HUDEP-2 (cell line): ENCODE measurements around the gene HDGFL2.
A peak's percentile ranks its signal among the peaks of the same experiment; 100 is the strongest.

ENCODE experiments used
- DNase-seq, 76 experiments: peaks; one replicate each; lab custom pipeline; 2025; ENCODE audit not compliant: unreplicated experiment in 76 of 76; lab: John Stamatoyannopoulos, UW

The HDGFL2 gene

GRCh38 chr19:4464815-4465581, 7.1 kb upstream of the HDGFL2 start:
- no peak for DNase-seq

- DNase-seq, result no peak
Measured at GRCh38 chr19:4467835-4468234, 4.3 kb upstream of the HDGFL2 start.

- peak in 75 of 76 experiments; percentile 96 to 100 (median 100) for DNase-seq
Measured at GRCh38 chr19:4471403-4472173, 509 bp upstream of the HDGFL2 start.

- no peak for DNase-seq
Measured at GRCh38 chr19:4473011-4473762, 1.1 kb downstream of the HDGFL2 start.

- no peak for DNase-seq
Measured at GRCh38 chr19:4473763-4474513, 1.8 kb downstream of the HDGFL2 start.

GRCh38 chr19:4474514-4475022, 2.5 kb downstream of the HDGFL2 start:
- no peak for DNase-seq

- no peak for DNase-seq
Measured at GRCh38 chr19:4477034-4477801, 5.1 kb downstream of the HDGFL2 start.

GRCh38 chr19:4482721-4483364, 10.7 kb downstream of the HDGFL2 start:
- DNase-seq, result no peak

- DNase-seq, result no peak
Measured at GRCh38 chr19:4483385-4483784, 11.3 kb downstream of the HDGFL2 start.

GRCh38 chr19:4487572-4487971, 15.5 kb downstream of the HDGFL2 start:
- no peak for DNase-seq

- no peak for DNase-seq
Measured at GRCh38 chr19:4488496-4488895, 16.4 kb downstream of the HDGFL2 start.

- DNase-seq, result no peak
Measured at GRCh38 chr19:4491446-4491845, 19.3 kb downstream of the HDGFL2 start.

- no peak for DNase-seq
Measured at GRCh38 chr19:4492337-4493103, 20.4 kb downstream of the HDGFL2 start.

GRCh38 chr19:4493104-4493928, 21.2 kb downstream of the HDGFL2 start:
- no peak for DNase-seq

- DNase-seq, result no peak
Measured at GRCh38 chr19:4493929-4494690, 22.0 kb downstream of the HDGFL2 start.

GRCh38 chr19:4494691-4495064, 22.6 kb downstream of the HDGFL2 start:
- DNase-seq, result no peak

GRCh38 chr19:4495471-4495870, 23.4 kb downstream of the HDGFL2 start:
- DNase-seq, result no peak
